Uterus (tissue), 2 donors: Measurements from ENCODE around the gene ING1.
"Not testable (repeated sequence)": the region's sequence is repeated elsewhere in the genome, so short reads cannot be mapped to it uniquely, and the experiment has no call there.

ENCODE experiments used
- POLR2A ChIP-seq, 2 donors: fragments of 450-650 bp; IDR thresholded peaks; one replicate each; pipeline ENCODE4 v1.6.1; 2016; ENCODE audit warnings: antibody characterized with exemption in 2 of 2, mild to moderate bottlenecking in 1 of 2, moderate library complexity in 1 of 2
- TF ChIP-seq, protein P1 (sequence below), 4 experiments: fragments of 200-600 bp in 2 of 4; fragments of 450-650 bp in 2 of 4; sonication (generic) in 2 of 4; IDR thresholded peaks; one replicate each; pipeline ENCODE4 v1.5.1; 2016 to 2019; ENCODE audit warnings: antibody characterized with exemption in 4 of 4, mild to moderate bottlenecking in 2 of 4, moderate library complexity in 1 of 4

DNA sequence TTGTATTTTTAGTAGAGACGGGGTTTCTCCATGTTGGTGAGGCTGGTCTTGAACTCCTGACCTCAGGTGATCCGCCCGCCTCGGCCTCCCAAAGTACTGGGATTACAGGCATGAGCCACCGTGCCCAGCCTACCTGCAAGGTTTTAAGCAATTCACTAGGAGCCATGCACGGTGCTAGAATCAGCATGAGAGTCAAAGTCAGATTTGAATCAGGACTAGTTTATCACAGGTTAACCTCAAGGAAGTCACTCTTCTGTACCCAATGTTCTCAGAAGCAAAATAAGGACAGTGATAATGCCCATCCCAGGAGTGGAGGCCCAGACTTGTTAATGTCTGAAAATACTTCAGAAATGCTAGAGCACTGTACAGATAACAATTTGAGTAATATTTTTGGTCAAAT is 12.7 kb downstream of the ING1 start:
- TF ChIP-seq, protein P1, sequence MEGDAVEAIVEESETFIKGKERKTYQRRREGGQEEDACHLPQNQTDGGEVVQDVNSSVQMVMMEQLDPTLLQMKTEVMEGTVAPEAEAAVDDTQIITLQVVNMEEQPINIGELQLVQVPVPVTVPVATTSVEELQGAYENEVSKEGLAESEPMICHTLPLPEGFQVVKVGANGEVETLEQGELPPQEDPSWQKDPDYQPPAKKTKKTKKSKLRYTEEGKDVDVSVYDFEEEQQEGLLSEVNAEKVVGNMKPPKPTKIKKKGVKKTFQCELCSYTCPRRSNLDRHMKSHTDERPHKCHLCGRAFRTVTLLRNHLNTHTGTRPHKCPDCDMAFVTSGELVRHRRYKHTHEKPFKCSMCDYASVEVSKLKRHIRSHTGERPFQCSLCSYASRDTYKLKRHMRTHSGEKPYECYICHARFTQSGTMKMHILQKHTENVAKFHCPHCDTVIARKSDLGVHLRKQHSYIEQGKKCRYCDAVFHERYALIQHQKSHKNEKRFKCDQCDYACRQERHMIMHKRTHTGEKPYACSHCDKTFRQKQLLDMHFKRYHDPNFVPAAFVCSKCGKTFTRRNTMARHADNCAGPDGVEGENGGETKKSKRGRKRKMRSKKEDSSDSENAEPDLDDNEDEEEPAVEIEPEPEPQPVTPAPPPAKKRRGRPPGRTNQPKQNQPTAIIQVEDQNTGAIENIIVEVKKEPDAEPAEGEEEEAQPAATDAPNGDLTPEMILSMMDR (IDR thresholded peaks at IDR 0.05), result not testable (repeated sequence)
- not testable (repeated sequence) for TF ChIP-seq POLR2A (IDR thresholded peaks at IDR 0.05)
